ENCODE results near the gene FABP1.

FABP1 gene

GRCh38 chr2:88126772-88127637 lies 857 bp downstream of the FABP1 start:
- no peak for TF ChIP-seq CTCF (IDR thresholded peaks at IDR 0.05)
- no peak for TF ChIP-seq ZFX (IDR thresholded peaks at IDR 0.05; ENCODE audit: borderline replicate concordance)
- H3K27ac ChIP-seq: no peak overlapping the region

- H3K27ac ChIP-seq: no peak overlapping the region
- TF ChIP-seq CTCF (IDR thresholded peaks at IDR 0.05) (no peak), ZFX (IDR thresholded peaks at IDR 0.05; ENCODE audit: borderline replicate concordance) (no peak)
These were observed 1.7 kb downstream of the FABP1 start for GRCh38 chr2:88125924-88126771.

- no peak overlapping the region for H3K27ac ChIP-seq
- TF ChIP-seq CTCF (IDR thresholded peaks at IDR 0.05) (no peak), ZFX (IDR thresholded peaks at IDR 0.05; ENCODE audit: borderline replicate concordance) (no peak)
These were observed 2.4 kb downstream of the FABP1 start for GRCh38 chr2:88125344-88125923.

- H3K27ac ChIP-seq: no peak overlapping the region
- no peak for TF ChIP-seq CTCF (IDR thresholded peaks at IDR 0.05)
- TF ChIP-seq ZFX (IDR thresholded peaks at IDR 0.05; ENCODE audit: borderline replicate concordance): no peak
These were observed 3.6 kb downstream of the FABP1 start for GRCh38 chr2:88123975-88124917.

- H3K27ac ChIP-seq: no peak overlapping the region
- TF ChIP-seq ZFX (IDR thresholded peaks at IDR 0.05; ENCODE audit: borderline replicate concordance): no peak
- TF ChIP-seq CTCF (IDR thresholded peaks at IDR 0.05): no peak
These were observed 4.5 kb downstream of the FABP1 start for GRCh38 chr2:88123164-88123974.

Measured in 22Rv1 (cell line).